Fibroblast of lung (primary cell): ENCODE measurements around the gene ATP5F1A. TPM values are rescaled to one million over a fixed set of nuclear protein-coding genes. Genes with fewer than 3 reads are reported as not detected.

Source experiments
- DNase-seq, 2 donors: peaks; one replicate each; pipeline versions ENCODE4 v3.0.0 to v3.0.0-alpha.2; 2010; ENCODE audit warnings: low read depth in 2 of 2
- H2AFZ ChIP-seq: 2 replicates; pipeline ENCODE4 v1.5.1; 2012; ENCODE audit warnings: low read length, control low read depth, inconsistent platforms
- H3K27ac ChIP-seq: 2 replicates; pipeline ENCODE4 v1.5.1; 2011; ENCODE audit warnings: low read length, control low read depth; ENCODE audit not compliant: insufficient read depth
- H3K27me3 ChIP-seq: 2 replicates; pipeline ENCODE4 v1.5.1; 2011; ENCODE audit warnings: mild to moderate bottlenecking, low read length; ENCODE audit not compliant: control insufficient read depth, insufficient read depth
- H3K36me3 ChIP-seq: 2 replicates; pipeline ENCODE4 v1.5.1; 2011; ENCODE audit warnings: low read length; ENCODE audit not compliant: control insufficient read depth, insufficient read depth
- H3K4me1 ChIP-seq: 2 replicates; pipeline ENCODE4 v1.5.1; 2011; ENCODE audit warnings: low read length; ENCODE audit not compliant: control insufficient read depth, insufficient read depth; ENCODE audit errors: extremely low read depth
- H3K4me2 ChIP-seq: 2 replicates; pipeline ENCODE4 v1.5.1; 2011; ENCODE audit warnings: low read length, control low read depth; ENCODE audit not compliant: insufficient read depth; ENCODE audit errors: extremely low read depth
- H3K4me3 ChIP-seq, 4 experiments: fragments of 200-600 bp in 1 of 4; sonication (generic) in 1 of 4; replicated peaks in 1 of 4; 2 replicates each; pipeline ENCODE4 v1.5.1; 2011 to 2016; ENCODE audit warnings: low read length in 4 of 4, low read depth in 3 of 4, mild to moderate bottlenecking in 3 of 4, control low read depth in 2 of 4, inconsistent platforms in 1 of 4, mixed read lengths in 1 of 4; ENCODE audit not compliant: insufficient read depth in 1 of 4; ENCODE audit errors: control extremely low read depth in 1 of 4
- H3K79me2 ChIP-seq: 2 replicates; pipeline ENCODE4 v1.5.1; 2012; ENCODE audit warnings: mild to moderate bottlenecking, low read length, inconsistent platforms; ENCODE audit not compliant: control insufficient read depth, insufficient read depth
- H3K9ac ChIP-seq: 2 replicates; pipeline ENCODE4 v1.5.1; 2011; ENCODE audit warnings: mild to moderate bottlenecking, low read length, control low read depth; ENCODE audit not compliant: insufficient read depth
- H3K9me3 ChIP-seq: 2 replicates; pipeline ENCODE4 v1.5.1; 2012; ENCODE audit warnings: low read depth, low read length; ENCODE audit not compliant: control insufficient read depth, insufficient read depth
- H4K20me1 ChIP-seq: 2 replicates; pipeline ENCODE4 v1.5.1; 2011; ENCODE audit warnings: low read length; ENCODE audit not compliant: control insufficient read depth, insufficient read depth; ENCODE audit errors: extremely low read depth
- EZH2 ChIP-seq: IDR thresholded peaks from 2 replicates; pipeline ENCODE4 v1.5.1; 2012; ENCODE audit warnings: low read length, control low read depth, mild to moderate bottlenecking; ENCODE audit errors: missing control alignments
- polyA plus RNA-seq, 2 donors: library from polyadenylated mRNA; depleted of rRNA in 1 of 2; stranded (reverse) in 1 of 2; unstranded in 1 of 2; fragments of >200 nt; gene quantifications; 2 replicates each; pipeline ENCODE4 v1.2.1, GENCODE V29; 2011 to 2012; ENCODE audit warnings: missing spikeins in 1 of 2
- total RNA-seq: library from RNA; depleted of rRNA; stranded (reverse); fragments of >200 nt; gene quantifications from 2 replicates; pipeline ENCODE4 v1.2.1, GENCODE V29; 2014
- TF ChIP-seq, protein P1 (sequence below), 2 donors: IDR thresholded peaks in 1 of 2; conservative IDR thresholded peaks in 1 of 2; 1 replicate in 1 of 2; 2 replicates in 1 of 2; pipeline ENCODE4 v1.5.1; 2011 to 2012; ENCODE audit warnings: low read length in 2 of 2, control low read depth in 1 of 2, inconsistent platforms in 1 of 2, low read depth in 1 of 2, mild to moderate bottlenecking in 1 of 2

ATP5F1A gene
- total and polyA plus RNA-seq, 2 donors (not counting 1 experiment from before 2014, with no cell fraction given) = 591 to 791 TPM

DNA sequence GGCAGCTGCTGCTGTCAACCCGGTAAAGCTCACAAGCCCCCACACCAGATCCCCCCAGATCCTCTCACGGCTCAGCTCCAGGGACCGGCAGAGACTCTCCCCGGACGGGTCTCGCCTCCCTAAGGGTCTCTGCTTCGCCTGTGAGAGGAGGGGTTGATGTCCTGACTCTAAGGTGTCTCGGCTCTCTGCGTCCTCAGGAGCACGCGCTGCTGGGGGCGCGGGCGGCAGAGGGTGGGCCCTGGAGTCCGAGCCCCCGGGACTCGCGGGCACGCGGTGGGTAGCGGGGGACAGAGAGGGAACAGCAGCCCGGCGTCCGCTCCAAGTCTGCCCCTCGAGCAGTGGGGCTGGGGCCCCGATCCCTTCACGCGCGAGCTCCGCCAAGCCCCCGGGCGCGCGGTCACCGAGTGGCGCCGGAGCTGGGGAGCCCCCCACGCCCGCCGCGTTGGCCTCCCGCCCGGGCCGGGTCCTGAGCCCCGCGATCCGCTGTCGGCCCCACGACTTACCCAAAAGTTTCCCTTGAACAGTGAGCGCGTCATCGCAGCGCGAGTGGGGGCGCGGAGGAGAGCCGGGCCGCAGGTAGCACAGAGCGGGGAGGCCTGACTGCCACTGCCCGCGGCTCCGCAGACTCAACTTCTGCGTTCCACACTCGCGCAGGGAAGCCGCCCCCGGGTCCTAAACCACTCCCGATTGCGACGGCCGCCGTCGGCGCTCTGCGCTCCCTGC, 26.3 kb downstream of the ATP5F1A start, which contains the start of gene PSTPIP2:
PSTPIP2 (minus strand) TSS at position 608 of the 723 bp plus-strand sequence; CDS start at position 536, 72 bp downstream.
- peak within 1 kb of the TSS; percentile 68 for H3K9ac ChIP-seq
- peak within 1 kb of the TSS; percentile 70 for H2AFZ ChIP-seq
- no peaks in the 10 kb centered on the region for H3K27me3 ChIP-seq
- peaks cover 3% of the 10 kb centered on the region for H3K79me2 ChIP-seq
- H3K4me1 ChIP-seq = peaks cover 9% of the 10 kb centered on the region
- H4K20me1 ChIP-seq = no peaks in the 10 kb centered on the region
- H3K4me2 ChIP-seq = peak within 1 kb of the TSS; percentile 87
- peak within 1 kb of the TSS; percentile 54 to 88 (median 76) for H3K4me3 ChIP-seq
- no peaks in the 10 kb centered on the region for H3K9me3 ChIP-seq
- H3K27ac ChIP-seq = peak within 1 kb of the TSS; percentile 47
- no peaks in the 10 kb centered on the region for H3K36me3 ChIP-seq
- DNase-seq = peak; percentile 55 to 68
- TF ChIP-seq, protein P1, sequence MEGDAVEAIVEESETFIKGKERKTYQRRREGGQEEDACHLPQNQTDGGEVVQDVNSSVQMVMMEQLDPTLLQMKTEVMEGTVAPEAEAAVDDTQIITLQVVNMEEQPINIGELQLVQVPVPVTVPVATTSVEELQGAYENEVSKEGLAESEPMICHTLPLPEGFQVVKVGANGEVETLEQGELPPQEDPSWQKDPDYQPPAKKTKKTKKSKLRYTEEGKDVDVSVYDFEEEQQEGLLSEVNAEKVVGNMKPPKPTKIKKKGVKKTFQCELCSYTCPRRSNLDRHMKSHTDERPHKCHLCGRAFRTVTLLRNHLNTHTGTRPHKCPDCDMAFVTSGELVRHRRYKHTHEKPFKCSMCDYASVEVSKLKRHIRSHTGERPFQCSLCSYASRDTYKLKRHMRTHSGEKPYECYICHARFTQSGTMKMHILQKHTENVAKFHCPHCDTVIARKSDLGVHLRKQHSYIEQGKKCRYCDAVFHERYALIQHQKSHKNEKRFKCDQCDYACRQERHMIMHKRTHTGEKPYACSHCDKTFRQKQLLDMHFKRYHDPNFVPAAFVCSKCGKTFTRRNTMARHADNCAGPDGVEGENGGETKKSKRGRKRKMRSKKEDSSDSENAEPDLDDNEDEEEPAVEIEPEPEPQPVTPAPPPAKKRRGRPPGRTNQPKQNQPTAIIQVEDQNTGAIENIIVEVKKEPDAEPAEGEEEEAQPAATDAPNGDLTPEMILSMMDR (conservative IDR thresholded peaks at IDR 0.05 in 1 of 2, IDR thresholded peaks at IDR 0.05 in 1 of 2; ENCODE audit: low read depth in 1 of 2, low read length in 2 of 2) = no peak
- TF ChIP-seq EZH2 = no peak

- peak overlapping the region; percentile 87 for H3K4me2 ChIP-seq
- TF ChIP-seq, protein P1 (conservative IDR thresholded peaks at IDR 0.05 in 1 of 2, IDR thresholded peaks at IDR 0.05 in 1 of 2; ENCODE audit: low read depth in 1 of 2, low read length in 2 of 2) = no peak
- TF ChIP-seq EZH2 = no peak
- peaks cover 3% of the 10 kb centered on the region for H3K79me2 ChIP-seq
- H4K20me1 ChIP-seq = no peaks in the 10 kb centered on the region
- H3K9ac ChIP-seq = peak overlapping the region; percentile 68
- H3K36me3 ChIP-seq = no peaks in the 10 kb centered on the region
- peak overlapping the region; percentile 70 for H2AFZ ChIP-seq
- peak overlapping the region; percentile 47 for H3K27ac ChIP-seq
- H3K9me3 ChIP-seq = no peaks in the 10 kb centered on the region
- peaks cover 9% of the 10 kb centered on the region for H3K4me1 ChIP-seq
- peak overlapping the region; percentile 54 to 88 (median 76) for H3K4me3 ChIP-seq
- no peak for DNase-seq
- H3K27me3 ChIP-seq = no peaks in the 10 kb centered on the region
Observed at GRCh38 chr18:46070815-46071652, 27.1 kb downstream of the ATP5F1A start.

DNA sequence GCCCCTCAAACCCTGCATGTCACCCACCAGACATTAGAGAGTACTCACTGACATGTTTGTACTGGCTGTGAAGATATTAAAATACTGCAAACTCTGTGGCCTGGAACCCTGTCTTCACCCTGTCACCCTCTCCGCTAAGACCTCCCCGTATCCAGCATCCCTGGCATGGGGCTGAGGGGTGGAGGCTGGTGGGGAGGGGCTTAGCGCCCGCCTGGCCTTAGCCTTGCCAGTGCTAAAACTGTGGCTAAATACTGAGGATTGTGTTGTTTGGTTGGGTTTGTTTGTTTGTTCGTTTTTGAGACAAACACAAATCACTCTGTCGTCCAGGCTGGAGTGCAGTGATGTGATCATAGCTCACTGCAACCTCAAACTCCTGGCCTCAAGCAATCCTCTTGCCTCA, 27.9 kb downstream of the ATP5F1A start:
- Histone ChIP-seq H3K27me3 (no peaks in the 10 kb centered on the region), H3K9ac (no peak overlapping the region), H3K36me3 (no peaks in the 10 kb centered on the region), H3K4me3 (peak overlapping the region in 1 of 4 experiments; percentile 71), H3K27ac (no peak overlapping the region), H3K4me1 (peaks cover 9% of the 10 kb centered on the region), H2AFZ (no peak overlapping the region), H4K20me1 (no peaks in the 10 kb centered on the region), H3K79me2 (peaks cover 3% of the 10 kb centered on the region), H3K4me2 (no peak overlapping the region), H3K9me3 (no peaks in the 10 kb centered on the region)
- no peak for DNase-seq
- TF ChIP-seq, protein P1 (conservative IDR thresholded peaks at IDR 0.05 in 1 of 2, IDR thresholded peaks at IDR 0.05 in 1 of 2; ENCODE audit: low read depth in 1 of 2, low read length in 2 of 2) = no peak
- no peak for TF ChIP-seq EZH2
